Ascending aorta (tissue), 2 donors: ENCODE data around the gene ASPDH. TPM values are rescaled to one million over a fixed set of nuclear protein-coding genes. Genes with fewer than 3 reads are reported as not detected.
A peak's percentile ranks its signal among the peaks of the same experiment; 100 is the strongest.

ENCODE experiments used
- DNase-seq, 2 donors: peaks; one replicate each; pipeline ENCODE4 v3.0.0-alpha.2; 2019; ENCODE audit warnings: low spot score in 2 of 2
- H3K27ac ChIP-seq, 2 donors: fragments of 200-600 bp; sonication (generic); one replicate each; pipeline ENCODE4 v1.5.1; 2016 to 2017; ENCODE audit warnings: mild to moderate bottlenecking in 1 of 2
- H3K27me3 ChIP-seq: fragments of 200-600 bp; sonication (generic); one replicate; pipeline ENCODE4 v1.5.1; 2017
- H3K36me3 ChIP-seq, 2 donors: fragments of 200-600 bp; sonication (generic); one replicate each; pipeline ENCODE4 v1.5.1; 2016
- H3K4me1 ChIP-seq, 2 donors: fragments of 200-600 bp; sonication (generic); one replicate each; pipeline ENCODE4 v1.5.1; 2016 to 2017; ENCODE audit warnings: mild to moderate bottlenecking in 1 of 2
- H3K4me3 ChIP-seq, 2 donors: fragments of 200-600 bp; sonication (generic); one replicate each; pipeline ENCODE4 v1.5.1; 2016 to 2017; ENCODE audit warnings: mild to moderate bottlenecking in 1 of 2
- H3K9me3 ChIP-seq, 2 donors: fragments of 200-600 bp; sonication (generic); one replicate each; pipeline ENCODE4 v1.5.1; 2016
- CTCF ChIP-seq, 3 experiments: fragments of 200-600 bp in 2 of 3; fragments of 450-650 bp in 1 of 3; sonication (generic) in 2 of 3; IDR thresholded peaks; one replicate each; pipeline ENCODE4 v1.5.1; 2016 to 2019; ENCODE audit warnings: antibody characterized with exemption in 3 of 3, mild to moderate bottlenecking in 1 of 3, moderate library complexity in 1 of 3
- intact Hi-C: fragments of 100-400 bp; cut with DNase I; formaldehyde crosslinking; loops from one replicate; pipeline ENCODE4 v1.15.1; 2023
- total RNA-seq: library from RNA; depleted of rRNA; stranded (reverse); fragments of >200 nt; gene quantifications from one replicate; pipeline ENCODE4 v1.1.0, GENCODE V29; 2016

The ASPDH gene
- total RNA-seq, 1 donor from 2014 or later: not detected

GRCh38 chr19:50547385-50548190, 33.9 kb upstream of the ASPDH start:
- intact Hi-C loops: no loop called here
- peak in 1 of 3 experiments; percentile 12 for TF ChIP-seq CTCF (IDR thresholded peaks at IDR 0.05)
- Histone ChIP-seq H3K27ac (peak overlapping the region in 1 of 2 donors; percentile 24), H3K27me3 (no peaks in the 10 kb centered on the region), H3K4me1 (no peaks in the 10 kb centered on the region), H3K4me3 (no peak overlapping the region), H3K36me3 (no peaks in the 10 kb centered on the region), H3K9me3 (no peaks in the 10 kb centered on the region)
- DNase-seq: no peak

- intact Hi-C loops: no loop called here
- Histone ChIP-seq H3K4me3 (no peak overlapping the region), H3K27ac (peak overlapping the region in 1 of 2 donors; percentile 24), H3K27me3 (no peaks in the 10 kb centered on the region), H3K9me3 (no peaks in the 10 kb centered on the region), H3K4me1 (no peaks in the 10 kb centered on the region), H3K36me3 (no peaks in the 10 kb centered on the region)
- TF ChIP-seq CTCF (IDR thresholded peaks at IDR 0.05): no peak
- no peak for DNase-seq
These were observed 33.0 kb upstream of the ASPDH start for GRCh38 chr19:50546527-50547221.

GRCh38 chr19:50542943-50543342, 29.2 kb upstream of the ASPDH start:
- Histone ChIP-seq H3K36me3 (no peaks in the 10 kb centered on the region), H3K4me1 (no peaks in the 10 kb centered on the region), H3K4me3 (no peak overlapping the region), H3K9me3 (no peaks in the 10 kb centered on the region), H3K27me3 (no peaks in the 10 kb centered on the region), H3K27ac (no peak overlapping the region)
- no peak for DNase-seq
- TF ChIP-seq CTCF (IDR thresholded peaks at IDR 0.05): no peak
- intact Hi-C loops: no loop called here

- Histone ChIP-seq H3K27ac (no peak overlapping the region), H3K36me3 (no peaks in the 10 kb centered on the region), H3K4me3 (no peak overlapping the region), H3K9me3 (peaks cover 0 to 6% of the 10 kb centered on the region in 2 donors), H3K4me1 (no peaks in the 10 kb centered on the region), H3K27me3 (no peaks in the 10 kb centered on the region)
- intact Hi-C loops: no loop called here
- peak in 2 of 3 experiments; percentile 40 to 61 for TF ChIP-seq CTCF (IDR thresholded peaks at IDR 0.05)
- DNase-seq: peak in 1 of 2 donors; percentile 70
These were observed 24.1 kb upstream of the ASPDH start for GRCh38 chr19:50537769-50538230.

GRCh38 chr19:50537306-50537685, 23.6 kb upstream of the ASPDH start:
- no peak for TF ChIP-seq CTCF (IDR thresholded peaks at IDR 0.05)
- Histone ChIP-seq H3K4me1 (no peaks in the 10 kb centered on the region), H3K27ac (no peak overlapping the region), H3K27me3 (no peaks in the 10 kb centered on the region), H3K36me3 (no peaks in the 10 kb centered on the region), H3K9me3 (peaks cover 0 to 11% of the 10 kb centered on the region in 2 donors), H3K4me3 (no peak overlapping the region)
- no peak for DNase-seq
- intact Hi-C loops: no loop called here
